Measurements from ENCODE around the gene SPTLC2.

The SPTLC2 gene

GRCh38 chr14:77588411-77589025 lies 27.9 kb downstream of the SPTLC2 start:
- DNase-seq, result peak in 1 of 2 donors; percentile 14

- DNase-seq, result no peak
These were observed 31.1 kb downstream of the SPTLC2 start for GRCh38 chr14:77585385-77585784.

- no peak for DNase-seq
These were observed 31.6 kb downstream of the SPTLC2 start for GRCh38 chr14:77584809-77585208.

- no peak for DNase-seq
These were observed 32.8 kb downstream of the SPTLC2 start for GRCh38 chr14:77583657-77584056.

- no peak for DNase-seq
These were observed 33.9 kb downstream of the SPTLC2 start for GRCh38 chr14:77582511-77582910.

GRCh38 chr14:77580964-77581505 lies 35.4 kb downstream of the SPTLC2 start:
- peak in 1 of 2 donors; percentile 59 for DNase-seq

- no peak for DNase-seq
These were observed 36.0 kb downstream of the SPTLC2 start for GRCh38 chr14:77580477-77580876.

GRCh38 chr14:77579780-77580179 lies 36.7 kb downstream of the SPTLC2 start:
- no peak for DNase-seq

GRCh38 chr14:77579065-77579464 lies 37.4 kb downstream of the SPTLC2 start:
- no peak for DNase-seq

- DNase-seq, result no peak
These were observed 41.9 kb downstream of the SPTLC2 start for GRCh38 chr14:77574446-77575115.

GRCh38 chr14:77573964-77574363 lies 42.5 kb downstream of the SPTLC2 start:
- no peak for DNase-seq

GRCh38 chr14:77570706-77571268 lies 45.6 kb downstream of the SPTLC2 start:
- no peak for DNase-seq

GRCh38 chr14:77565994-77566305 lies 50.5 kb downstream of the SPTLC2 start:
- DNase-seq, result no peak

- peak in 1 of 2 donors; percentile 9 for DNase-seq
These were observed 51.0 kb downstream of the SPTLC2 start for GRCh38 chr14:77565289-77565993.

- DNase-seq, result no peak
These were observed 53.8 kb downstream of the SPTLC2 start for GRCh38 chr14:77562681-77563080.

- no peak for DNase-seq
These were observed 54.6 kb downstream of the SPTLC2 start for GRCh38 chr14:77561881-77562280.

- no peak for DNase-seq
These were observed 57.1 kb downstream of the SPTLC2 start for GRCh38 chr14:77559381-77559780.

GRCh38 chr14:77557391-77557790 lies 59.0 kb downstream of the SPTLC2 start:
- DNase-seq, result no peak

GRCh38 chr14:77556946-77557345 lies 59.5 kb downstream of the SPTLC2 start:
- DNase-seq, result no peak

GRCh38 chr14:77554816-77555599 lies 61.4 kb downstream of the SPTLC2 start:
- DNase-seq, result no peak

GRCh38 chr14:77554207-77554606 lies 62.2 kb downstream of the SPTLC2 start:
- DNase-seq, result no peak

- DNase-seq, result no peak
These were observed 67.0 kb downstream of the SPTLC2 start for GRCh38 chr14:77549451-77549850.

All from CD4-positive, alpha-beta T cell treated with Interleukin-4 for 1 hour (primary cell).